Esophagus squamous epithelium (tissue), 4 donors: ENCODE measurements around the gene PCBP1.

ENCODE experiments used
- POLR2A ChIP-seq, 4 donors: fragments of 450-650 bp; IDR thresholded peaks; one replicate each; pipeline ENCODE4 v1.6.1; 2017; ENCODE audit warnings: antibody characterized with exemption in 4 of 4, mild to moderate bottlenecking in 4 of 4, moderate library complexity in 3 of 4
- TF ChIP-seq, protein P1 (sequence below), 6 experiments: fragments of 450-650 bp in 4 of 6; fragments of 200-600 bp in 2 of 6; sonication (generic) in 2 of 6; IDR thresholded peaks; one replicate each; pipeline ENCODE4 v1.5.1; 2016 to 2019; ENCODE audit warnings: antibody characterized with exemption in 6 of 6, mild to moderate bottlenecking in 4 of 6, moderate library complexity in 4 of 6

DNA sequence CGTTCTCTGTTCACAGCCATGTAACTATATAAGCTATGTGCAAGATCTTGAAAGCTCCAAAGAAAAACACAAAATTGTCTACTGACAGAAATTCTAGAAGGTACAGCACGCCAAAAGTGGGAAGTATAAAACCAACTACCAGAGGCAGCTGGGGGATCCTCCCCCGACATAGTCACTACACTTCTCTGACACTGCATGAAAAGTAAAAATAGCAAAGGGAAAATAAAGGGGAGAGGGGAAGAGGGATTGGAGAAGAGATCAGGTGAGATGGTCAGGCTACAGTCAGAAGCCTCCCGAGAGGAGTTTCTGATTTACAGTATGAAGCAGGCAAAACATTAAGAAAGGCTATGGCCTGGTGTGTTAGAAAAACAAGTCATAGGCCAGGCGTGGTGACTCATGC lies 39.8 kb upstream of the PCBP1 start:
- TF ChIP-seq, protein P1, sequence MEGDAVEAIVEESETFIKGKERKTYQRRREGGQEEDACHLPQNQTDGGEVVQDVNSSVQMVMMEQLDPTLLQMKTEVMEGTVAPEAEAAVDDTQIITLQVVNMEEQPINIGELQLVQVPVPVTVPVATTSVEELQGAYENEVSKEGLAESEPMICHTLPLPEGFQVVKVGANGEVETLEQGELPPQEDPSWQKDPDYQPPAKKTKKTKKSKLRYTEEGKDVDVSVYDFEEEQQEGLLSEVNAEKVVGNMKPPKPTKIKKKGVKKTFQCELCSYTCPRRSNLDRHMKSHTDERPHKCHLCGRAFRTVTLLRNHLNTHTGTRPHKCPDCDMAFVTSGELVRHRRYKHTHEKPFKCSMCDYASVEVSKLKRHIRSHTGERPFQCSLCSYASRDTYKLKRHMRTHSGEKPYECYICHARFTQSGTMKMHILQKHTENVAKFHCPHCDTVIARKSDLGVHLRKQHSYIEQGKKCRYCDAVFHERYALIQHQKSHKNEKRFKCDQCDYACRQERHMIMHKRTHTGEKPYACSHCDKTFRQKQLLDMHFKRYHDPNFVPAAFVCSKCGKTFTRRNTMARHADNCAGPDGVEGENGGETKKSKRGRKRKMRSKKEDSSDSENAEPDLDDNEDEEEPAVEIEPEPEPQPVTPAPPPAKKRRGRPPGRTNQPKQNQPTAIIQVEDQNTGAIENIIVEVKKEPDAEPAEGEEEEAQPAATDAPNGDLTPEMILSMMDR (IDR thresholded peaks at IDR 0.05): no peak
- no peak for TF ChIP-seq POLR2A (IDR thresholded peaks at IDR 0.05)
